Epidermal melanocyte (primary cell): Measurements from ENCODE around the gene CTTNBP2NL.

Experiments
- DNase-seq: peaks from one replicate; pipeline ENCODE4 v3.0.0; 2011; ENCODE audit warnings: low spot score; ENCODE audit not compliant: insufficient read length

CTTNBP2NL gene

DNA sequence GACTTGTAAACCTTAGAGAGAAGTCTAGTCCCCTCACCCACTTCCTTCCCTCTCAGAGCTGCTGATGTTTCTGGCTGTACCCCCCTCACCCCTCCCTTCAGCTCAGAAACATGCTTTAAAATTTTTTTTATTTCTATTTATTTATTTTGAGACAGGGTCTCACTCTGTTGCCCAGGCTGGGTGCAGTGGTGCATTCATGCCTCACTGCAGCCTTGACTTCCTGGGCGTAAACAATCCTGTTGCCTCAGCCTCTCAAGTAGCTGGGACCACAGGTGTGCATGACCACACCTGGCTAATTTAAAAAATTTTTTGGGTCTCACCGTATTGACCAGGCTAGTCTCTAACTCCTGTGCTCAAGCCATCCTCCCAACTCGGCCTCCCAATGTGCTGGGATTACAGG lies 109.9 kb downstream of the CTTNBP2NL start:
- no peak for DNase-seq

DNA sequence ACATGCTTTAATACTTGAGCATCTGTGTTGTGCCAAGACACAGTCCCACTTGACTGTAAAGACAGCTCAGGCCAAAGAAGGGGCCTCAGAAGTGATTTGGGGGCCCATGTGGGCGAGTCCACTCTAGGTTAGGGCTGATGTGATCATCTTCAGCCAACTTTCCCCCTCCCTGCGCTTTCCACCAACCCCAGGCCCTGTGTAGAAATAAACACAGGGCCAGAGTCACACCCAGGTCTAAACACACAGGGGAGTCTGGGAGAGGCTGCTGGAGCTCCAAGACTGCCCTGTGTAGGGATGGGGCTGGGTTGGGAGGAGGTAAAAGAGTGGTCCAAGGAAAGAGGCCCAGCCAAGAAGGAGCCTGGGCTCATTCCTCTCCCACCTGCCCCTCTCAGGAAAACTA lies 110.3 kb downstream of the CTTNBP2NL start:
- DNase-seq: no peak

DNA sequence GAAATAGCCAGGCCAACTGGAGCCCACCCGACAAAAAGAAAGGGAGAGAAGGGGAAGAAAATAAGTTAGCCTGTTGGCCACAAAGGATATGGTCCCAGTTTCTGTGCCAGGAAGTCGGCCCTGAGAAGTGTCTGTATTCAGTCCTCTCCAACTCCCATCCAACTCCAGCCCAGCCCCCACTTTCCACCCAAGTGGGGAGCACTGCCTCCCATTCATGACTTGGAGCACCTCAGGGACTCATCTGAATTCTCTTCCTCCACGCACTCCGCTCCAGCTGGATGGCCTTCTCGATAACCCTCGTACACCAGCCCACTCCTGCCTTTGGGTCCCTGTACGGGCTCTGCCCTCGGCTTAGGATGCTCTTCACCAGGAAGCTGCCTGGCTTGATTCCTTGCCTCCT lies 110.7 kb downstream of the CTTNBP2NL start:
- no peak for DNase-seq

DNA sequence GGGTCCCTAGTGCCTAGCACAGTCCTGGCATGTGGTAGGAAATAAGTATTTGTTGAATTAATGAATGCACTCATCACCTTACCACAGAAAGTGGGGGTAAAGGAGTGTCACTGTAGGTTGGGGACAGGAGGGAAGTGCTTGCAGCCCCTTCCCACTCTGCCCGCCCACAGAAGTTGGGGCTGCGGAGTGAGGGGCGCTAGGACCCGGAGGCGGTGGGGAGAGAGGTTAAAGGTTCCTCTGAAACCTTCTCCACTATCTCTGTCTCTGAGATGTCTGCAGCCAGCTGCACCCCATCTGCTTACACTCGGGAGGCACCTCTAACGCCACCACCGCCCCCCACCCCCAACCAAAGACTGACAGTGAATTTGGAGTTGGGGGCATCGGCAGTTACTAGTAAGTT lies 111.3 kb downstream of the CTTNBP2NL start:
- no peak for DNase-seq

DNA sequence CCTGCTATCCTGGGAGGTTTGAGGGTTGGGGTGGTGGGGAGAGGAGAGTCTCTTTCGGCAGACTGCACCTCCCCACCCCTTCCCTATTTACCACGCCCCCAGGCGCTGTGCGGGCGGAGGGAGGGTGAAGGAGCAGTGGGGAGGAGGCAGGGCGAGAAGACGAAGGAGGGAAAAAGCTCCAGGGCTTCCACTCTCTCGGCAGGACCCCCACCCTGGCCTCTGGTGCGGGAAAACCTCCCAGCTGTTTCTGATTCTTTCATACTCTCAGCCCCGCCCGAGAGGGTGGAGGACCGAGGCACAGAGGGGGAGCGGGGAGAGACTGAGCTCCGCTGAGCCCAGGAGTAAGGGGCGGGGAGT lies 111.9 kb downstream of the CTTNBP2NL start:
- no peak for DNase-seq

DNA sequence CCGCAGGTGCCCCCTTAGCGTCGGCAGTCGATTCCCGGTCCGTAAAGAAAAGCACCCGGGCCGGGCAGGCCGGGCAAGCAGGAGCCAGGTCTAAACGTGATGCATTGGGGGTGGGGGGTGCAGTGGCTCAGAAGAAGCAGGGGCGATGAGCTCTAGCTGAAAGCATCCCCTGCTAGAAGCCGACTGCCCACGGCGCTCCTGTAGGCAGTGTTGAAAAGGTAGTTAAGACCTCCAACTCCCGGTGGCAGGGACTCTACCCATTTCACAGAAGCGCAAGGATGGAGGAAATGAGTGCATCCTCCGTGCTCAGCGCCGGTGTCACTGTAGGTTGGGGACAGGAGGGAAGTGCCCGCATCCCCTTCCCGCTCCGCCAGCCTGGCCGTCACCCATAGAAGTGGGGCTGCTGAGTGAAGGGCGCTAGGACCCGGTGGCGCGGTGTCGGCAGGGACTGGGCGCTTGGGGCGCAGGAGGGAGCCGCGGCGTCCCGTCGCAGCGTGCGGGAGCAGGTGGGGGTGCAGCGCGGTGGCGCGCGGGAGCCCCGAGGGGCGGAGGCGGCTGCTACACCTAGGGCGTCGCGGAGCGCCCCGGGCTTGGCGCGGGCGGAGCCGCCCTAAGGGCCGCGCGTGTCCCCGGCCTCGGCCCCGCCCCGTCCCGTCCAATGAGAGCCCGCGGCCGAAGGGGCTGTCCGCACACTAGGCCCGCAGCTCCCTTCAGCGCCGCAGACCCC lies 112.4 kb downstream of the CTTNBP2NL start, which contains the start of gene WNT2B:
Gene WNT2B, plus strand, starts transcription at position 688 of the 727 bp plus-strand sequence. CDS start 298 bp downstream, outside the sequence.
- no peak for DNase-seq

DNA sequence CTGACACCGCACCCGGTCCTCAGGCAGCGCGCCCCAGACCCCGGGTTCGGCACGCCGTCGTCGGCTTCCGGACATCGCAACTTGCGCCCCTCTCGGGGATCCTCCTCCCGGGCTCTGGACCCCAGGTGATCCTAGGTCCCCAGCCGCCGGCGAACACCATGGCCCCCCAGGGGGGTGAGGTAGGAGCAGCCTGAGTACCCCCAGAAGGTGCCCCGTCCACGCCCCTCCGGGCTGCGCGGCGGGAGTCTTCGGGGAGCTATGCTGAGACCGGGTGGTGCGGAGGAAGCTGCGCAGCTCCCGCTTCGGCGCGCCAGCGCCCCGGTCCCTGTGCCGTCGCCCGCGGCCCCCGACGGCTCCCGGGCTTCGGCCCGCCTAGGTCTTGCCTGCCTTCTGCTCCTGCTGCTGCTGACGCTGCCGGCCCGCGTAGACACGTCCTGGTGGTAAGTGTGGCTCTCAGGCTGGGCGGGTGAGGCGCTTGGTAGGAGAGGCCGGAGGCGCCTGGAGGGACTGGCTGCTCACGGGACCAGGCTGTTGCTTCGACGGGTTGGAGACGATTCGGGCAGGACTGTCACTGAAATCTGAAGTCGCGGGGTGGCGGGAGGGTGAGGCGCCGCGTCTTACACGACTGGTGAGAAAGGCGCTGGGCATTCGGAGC lies 113.1 kb downstream of the CTTNBP2NL start:
- no peak for DNase-seq

DNA sequence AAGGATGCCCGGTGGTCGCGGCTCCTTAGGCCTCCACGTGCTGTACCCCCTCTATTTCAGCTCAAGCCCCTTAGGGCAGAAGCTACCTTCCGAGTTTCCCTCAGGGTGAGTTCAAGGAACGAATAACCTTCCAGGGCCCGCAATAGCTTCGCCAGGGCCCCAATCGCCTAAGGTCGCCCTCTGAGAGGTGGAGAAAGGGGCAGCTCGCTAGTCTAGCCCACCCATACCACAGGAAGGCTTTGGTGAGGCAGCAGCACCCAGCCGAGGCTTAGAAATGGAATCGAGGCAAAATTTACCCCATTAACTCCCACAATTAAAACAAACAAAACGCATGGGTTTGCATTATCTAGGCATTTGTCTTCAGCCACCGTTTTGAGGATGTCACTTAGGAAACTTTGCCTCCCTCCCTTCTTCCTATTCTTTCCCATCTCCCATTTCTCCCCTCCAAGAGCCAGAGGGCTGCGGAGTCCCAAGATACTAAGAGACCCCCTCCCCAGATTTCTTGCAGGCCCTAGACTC lies 113.7 kb downstream of the CTTNBP2NL start:
- DNase-seq: no peak

DNA sequence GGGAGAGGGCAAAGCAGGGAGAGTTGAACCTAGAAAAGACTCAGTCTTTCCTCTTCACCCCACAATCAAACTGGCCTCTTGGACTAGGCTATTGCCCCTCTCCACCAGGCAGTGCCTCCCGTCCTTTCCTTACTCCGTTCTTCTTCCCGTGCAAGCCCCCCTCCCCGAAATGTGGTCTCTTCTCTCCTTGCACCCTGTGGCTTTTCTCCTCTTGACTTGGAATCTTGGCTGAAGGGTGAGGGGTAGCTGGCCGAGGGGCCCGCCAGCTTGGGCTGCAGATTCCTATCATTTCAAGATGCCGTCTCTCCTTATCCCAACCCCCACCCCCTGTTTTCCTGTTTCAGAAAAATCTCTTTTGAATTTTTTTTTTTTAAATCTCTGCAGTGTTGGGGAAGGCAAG lies 114.3 kb downstream of the CTTNBP2NL start:
- DNase-seq: no peak
